Stimulated activated CD4-positive, alpha-beta T cell treated with anti-CD3 and anti-CD28 coated beads, Interleukin-4, amount 100 ng/mL, for 24 hours (primary cell): ENCODE results near the gene NCOA3.
A peak's percentile ranks its signal among the peaks of the same experiment; 100 is the strongest.

ENCODE experiments used
- DNase-seq: peaks from one replicate; pipeline ENCODE4 v3.0.0-alpha.2; 2020

Gene NCOA3

DNA sequence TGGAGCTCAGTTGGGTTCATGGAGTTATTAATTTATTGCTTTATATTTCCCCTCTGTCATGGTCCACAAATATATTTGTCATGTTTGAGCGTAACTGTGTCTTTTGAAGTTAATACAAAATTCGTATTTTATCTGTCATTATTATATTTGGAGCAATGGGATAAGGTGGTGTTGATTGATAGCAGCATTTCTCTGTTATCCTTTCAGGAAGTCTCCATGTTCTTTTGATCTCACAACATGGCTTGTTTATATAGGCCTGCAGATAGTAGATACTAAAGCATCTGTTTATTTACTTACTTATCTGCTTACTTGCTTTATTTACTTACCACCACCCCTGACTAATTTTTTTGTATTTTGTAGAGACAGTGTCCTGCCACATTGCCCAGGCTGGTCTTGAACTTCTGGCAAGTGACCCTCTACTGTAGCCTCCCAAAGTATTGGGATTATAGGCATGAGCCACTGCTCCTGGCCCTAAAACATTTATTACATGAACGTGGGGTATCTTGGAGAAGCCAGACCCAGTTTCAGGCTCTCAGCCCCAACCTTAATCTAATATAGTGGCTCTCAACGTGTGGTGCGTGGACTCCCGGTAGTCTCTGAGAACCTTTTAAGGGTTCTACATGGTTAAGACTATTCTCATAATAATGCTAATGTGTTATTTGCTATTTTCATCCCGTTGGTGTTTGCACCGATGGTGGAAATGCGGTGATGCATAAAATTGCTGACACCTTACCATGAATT, 104.2 kb downstream of the NCOA3 start:
- DNase-seq, result no peak

DNA sequence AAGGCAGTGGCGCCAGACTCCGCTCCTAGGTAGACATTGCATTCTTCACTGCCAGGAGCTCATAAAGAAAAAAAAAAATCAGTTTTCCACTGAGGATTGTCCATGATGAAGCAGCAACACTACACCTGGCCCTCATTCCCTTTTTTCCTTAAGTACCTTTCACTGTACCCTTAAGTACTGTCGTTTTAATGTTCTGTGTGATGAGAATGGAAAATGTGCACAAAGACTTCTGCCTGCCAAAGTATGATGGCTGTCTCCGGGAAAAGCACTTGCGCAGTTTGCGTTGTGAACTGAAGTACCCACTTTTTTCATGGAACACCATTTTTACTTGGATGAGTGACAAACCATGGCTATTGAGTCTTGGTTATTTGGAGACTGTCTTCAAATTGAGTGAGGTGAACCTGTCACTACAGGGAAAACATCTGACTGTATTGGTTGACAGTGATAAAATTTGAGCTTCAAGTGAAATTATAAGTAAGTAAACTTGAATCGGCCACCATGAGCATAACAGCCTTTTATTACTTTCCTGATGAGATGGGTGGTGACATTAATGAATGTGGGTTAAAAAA, 104.8 kb downstream of the NCOA3 start:
- DNase-seq, result no peak

DNA sequence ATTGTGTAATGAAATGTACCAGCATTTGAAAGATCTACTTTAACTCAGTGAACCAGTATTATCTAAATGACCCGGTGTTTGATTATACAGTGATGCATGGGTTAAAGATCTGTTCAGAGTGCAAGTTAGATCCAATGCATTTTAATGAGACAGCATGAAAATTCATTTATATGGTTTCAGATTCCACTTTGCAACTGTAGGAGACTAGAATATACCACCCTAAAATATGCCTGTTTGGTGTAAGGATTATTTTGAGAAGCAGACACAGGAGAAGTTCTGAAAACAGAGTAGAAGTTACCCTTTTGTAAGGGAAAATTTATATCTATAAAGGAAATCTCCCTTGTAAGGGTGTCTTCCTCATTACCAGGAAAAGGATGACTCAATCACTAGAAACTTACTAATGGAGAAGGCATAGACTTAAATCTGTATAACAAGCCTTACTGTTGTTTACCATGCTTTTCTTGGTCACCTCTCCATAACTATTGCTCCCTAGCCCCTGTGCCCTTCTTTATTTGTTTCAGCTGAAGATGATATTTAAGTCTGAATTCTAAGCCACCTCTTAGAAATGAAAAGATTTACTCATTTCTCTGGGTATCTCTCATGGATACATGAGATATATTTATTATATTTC, 105.4 kb downstream of the NCOA3 start:
- no peak for DNase-seq

DNA sequence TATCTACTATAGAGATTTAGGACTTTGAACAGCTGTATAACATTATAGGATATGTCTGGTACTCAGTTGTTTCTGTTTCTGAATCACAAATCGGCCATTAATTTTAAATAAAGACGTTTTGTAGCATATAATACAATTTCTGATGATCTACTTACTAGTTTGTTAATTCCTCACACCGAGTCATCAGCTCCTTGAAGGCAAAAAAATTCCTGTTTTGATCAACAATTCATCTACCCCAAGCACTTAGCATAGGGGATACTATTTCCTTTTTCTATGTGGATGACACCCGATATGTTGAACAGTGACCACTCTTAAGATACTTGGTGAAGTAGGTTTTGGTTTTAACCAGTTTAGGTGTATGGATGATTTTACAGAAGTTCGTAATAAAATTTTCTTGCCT, 107.3 kb downstream of the NCOA3 start:
- DNase-seq, result no peak

GRCh38 chr20:47610247-47610944, 108.7 kb downstream of the NCOA3 start:
- DNase-seq, result peak; percentile 79

GRCh38 chr20:47610945-47611250, 109.2 kb downstream of the NCOA3 start:
- DNase-seq, result no peak

DNA sequence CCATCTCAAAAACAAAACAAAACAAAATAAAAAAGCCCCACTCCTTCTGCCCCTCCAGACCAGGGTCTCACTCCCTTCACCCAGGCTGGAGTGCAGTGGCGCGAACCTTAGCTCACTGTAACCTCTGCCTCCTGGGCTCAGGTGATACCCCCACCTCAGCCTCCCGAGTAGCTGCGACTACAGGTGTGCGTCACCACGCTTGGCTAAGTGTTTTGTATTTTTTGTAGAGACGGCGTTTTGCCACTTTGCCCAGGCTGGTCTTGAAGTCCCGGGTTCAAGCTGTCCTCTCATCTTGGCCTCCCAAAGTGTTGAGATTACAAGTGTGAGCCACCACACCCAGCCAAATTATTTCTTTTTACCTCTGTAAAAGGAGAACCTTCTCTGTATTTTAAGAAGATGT, 110.1 kb downstream of the NCOA3 start:
- no peak for DNase-seq

- DNase-seq, result no peak
Observed at GRCh38 chr20:47612670-47613069, 111.0 kb downstream of the NCOA3 start.

DNA sequence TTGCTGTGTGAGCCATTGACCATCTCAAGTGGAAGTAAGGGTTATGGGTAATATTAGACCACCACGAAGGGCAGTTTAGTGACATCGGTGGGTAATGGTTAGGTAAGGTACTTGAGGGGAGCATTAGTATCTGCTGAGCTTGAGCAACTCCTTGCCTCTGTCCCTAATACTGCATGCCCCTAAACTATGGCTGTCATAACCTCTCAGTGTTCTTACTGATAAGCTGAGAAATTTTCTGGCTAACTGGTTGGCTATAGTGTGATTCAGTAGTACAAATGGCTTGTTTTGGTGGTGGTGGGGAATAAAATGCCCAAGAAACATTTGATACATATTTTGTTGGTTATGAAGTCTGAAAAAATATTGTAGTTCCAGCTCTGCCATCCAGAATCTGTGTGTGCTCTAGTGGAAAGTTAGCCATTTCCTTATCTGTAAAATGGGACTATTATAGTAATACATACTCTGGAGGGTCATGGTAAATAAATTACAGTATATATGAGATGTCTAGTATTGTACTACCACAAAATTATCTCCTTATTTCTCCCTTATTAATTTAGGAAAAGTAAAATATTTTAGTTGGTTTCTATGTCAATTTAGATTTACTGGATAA, 113.1 kb downstream of the NCOA3 start:
- no peak for DNase-seq

- no peak for DNase-seq
Observed at GRCh38 chr20:47618479-47618878, 116.8 kb downstream of the NCOA3 start.

DNA sequence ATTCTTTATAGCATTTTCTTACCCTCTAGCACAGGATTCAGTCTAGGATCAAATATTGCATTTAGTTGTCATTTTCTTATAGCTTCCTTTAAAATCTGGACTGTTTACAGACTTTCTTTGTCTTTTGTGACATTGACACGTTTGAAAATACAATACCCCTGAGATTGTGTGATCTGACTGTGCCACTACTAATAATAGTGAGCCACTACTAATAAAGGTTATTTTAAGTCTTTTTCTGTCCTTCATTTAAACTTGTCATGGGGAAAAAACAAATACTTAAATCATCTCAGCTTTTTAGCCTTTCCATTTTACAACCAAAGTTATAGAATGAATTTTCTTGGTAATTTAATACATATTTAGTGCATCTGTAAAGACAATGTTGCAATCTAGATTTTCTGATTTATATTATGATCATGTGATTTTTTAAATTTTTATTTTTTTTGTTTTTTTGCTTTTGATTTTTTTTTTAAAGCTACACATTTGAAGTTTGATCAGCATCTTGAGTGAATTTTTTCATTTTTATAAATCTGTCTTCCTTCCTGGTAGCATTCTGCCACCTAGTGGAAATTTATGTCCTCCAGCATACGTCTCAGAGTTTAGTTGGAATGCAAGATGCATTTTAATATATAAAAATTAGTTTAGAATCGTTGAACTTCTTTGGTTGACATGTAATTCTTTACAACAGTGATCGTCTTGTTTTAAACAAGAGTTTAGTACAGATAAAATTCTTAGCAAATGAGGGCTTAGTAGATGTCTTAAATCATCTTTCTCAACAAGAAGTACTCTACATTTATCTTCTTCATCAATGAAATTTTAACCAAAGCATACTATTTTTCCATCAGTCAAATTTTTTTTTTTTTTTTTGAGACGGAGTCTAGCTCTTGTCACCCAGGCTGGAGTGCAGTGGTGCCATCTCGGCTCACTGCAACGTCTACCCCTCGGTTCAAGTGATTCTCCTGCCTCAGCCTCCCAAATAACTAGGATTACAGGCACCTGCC, 119.4 kb downstream of the NCOA3 start:
- peak; percentile 18 for DNase-seq

DNA sequence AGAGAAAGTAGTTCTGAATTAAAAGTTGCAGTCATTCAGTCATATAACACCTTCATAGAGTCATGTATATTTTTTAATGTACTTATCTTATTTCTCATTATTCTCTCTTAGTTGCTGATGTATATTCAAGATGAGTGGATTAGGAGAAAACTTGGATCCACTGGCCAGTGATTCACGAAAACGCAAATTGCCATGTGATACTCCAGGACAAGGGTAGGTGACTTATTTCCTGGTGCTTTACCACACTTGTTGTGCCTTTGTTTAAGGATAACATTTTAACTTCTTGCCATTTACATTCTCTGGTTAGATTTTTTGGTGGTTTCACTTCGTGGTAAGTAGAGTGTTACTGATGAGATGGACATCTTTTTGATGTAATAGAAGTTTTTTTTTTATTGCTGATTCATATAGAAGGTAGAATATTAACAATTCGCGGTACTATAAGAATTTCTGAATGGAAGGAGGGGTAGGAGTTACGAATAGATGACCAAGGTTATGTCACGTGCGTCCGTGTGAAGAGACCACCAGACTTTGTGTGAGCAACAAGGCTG, 120.5 kb downstream of the NCOA3 start:
- DNase-seq, result no peak

DNA sequence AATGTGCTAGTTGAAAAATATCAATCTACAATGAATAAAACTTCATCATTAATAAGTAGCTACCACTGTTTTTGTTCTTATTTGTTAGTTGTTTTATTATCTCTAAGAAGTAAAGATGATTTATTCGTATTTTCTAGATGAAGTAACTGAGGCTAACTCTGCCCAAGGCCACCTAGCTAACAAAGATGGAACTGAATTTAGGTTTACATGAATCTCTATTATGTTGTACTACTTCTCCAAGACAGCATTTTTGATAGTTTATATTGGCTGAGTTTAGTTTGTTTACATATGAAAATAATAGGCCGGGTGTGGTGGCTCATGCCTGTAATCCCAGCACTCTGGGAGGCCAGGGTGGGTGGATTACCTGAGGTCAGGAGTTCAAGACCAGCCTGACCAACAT, 121.5 kb downstream of the NCOA3 start:
- DNase-seq, result no peak

DNA sequence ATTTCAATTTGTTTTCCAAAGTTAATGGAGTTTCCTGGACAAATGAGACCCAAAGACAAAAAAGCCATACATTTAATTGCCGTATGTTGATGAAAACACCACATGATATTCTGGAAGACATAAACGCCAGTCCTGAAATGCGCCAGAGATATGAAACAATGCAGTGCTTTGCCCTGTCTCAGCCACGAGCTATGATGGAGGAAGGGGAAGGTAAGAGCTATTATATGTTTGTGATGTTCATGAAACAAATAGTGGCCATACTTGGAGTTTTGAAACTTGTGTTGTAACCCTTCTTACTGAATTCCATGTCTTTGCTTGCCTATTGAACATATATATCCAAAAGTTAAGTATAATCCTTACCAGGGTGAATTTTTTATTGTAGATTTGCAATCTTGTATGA, 125.9 kb downstream of the NCOA3 start:
- no peak for DNase-seq

- DNase-seq, result no peak
Observed at GRCh38 chr20:47629907-47630306, 128.2 kb downstream of the NCOA3 start.

- DNase-seq, result no peak
Observed at GRCh38 chr20:47631078-47631477, 129.4 kb downstream of the NCOA3 start.

DNA sequence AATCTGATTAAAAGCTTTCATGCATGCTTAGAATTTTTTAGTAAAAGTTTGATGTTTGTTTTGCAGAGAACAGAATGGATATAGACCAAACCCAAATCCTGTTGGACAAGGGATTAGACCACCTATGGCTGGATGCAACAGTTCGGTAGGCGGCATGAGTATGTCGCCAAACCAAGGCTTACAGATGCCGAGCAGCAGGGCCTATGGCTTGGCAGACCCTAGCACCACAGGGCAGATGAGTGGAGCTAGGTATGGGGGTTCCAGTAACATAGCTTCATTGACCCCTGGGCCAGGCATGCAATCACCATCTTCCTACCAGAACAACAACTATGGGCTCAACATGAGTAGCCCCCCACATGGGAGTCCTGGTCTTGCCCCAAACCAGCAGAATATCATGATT, 133.6 kb downstream of the NCOA3 start:
- no peak for DNase-seq

- no peak for DNase-seq
Observed at GRCh38 chr20:47638851-47639250, 137.2 kb downstream of the NCOA3 start.

DNA sequence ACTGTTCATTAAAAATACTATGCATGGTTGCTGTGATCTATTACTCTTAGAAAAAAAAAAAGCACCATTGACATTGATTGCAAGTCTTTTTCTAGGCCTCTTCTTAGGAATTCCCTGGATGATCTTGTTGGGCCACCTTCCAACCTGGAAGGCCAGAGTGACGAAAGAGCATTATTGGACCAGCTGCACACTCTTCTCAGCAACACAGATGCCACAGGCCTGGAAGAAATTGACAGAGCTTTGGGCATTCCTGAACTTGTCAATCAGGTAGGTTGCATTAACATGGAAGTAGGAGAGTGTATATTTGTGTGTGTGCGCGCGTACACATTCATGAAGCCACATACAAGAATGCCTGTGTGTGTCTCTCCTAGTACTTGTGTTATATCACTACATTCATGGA, 140.4 kb downstream of the NCOA3 start:
- DNase-seq, result no peak

GRCh38 chr20:47642624-47643023, 140.9 kb downstream of the NCOA3 start:
- DNase-seq, result no peak

GRCh38 chr20:47645632-47646031, 143.9 kb downstream of the NCOA3 start:
- DNase-seq, result no peak

GRCh38 chr20:47647994-47648393, 146.3 kb downstream of the NCOA3 start:
- no peak for DNase-seq
